ENCODE data around the gene CLEC18A. TPM values are rescaled to one million over a fixed set of nuclear protein-coding genes. Genes with fewer than 3 reads are reported as not detected.
A peak's percentile ranks its signal among the peaks of the same experiment; 100 is the strongest.
"Not testable (repeated sequence)": the region's sequence is repeated elsewhere in the genome, so short reads cannot be mapped to it uniquely, and the experiment has no call there.

Gene CLEC18A
- total RNA-seq, 1 experiment from 2014 or later: 0.29 TPM

GRCh38 chr16:69930117-69930776 lies 20.9 kb upstream of the CLEC18A start:
- DNase-seq (ENCODE audit: low spot score): peak; percentile 63

GRCh38 chr16:69931631-69932030 lies 19.5 kb upstream of the CLEC18A start:
- no peak for DNase-seq (ENCODE audit: low spot score)

- DNase-seq (ENCODE audit: low spot score): no peak
Measured at GRCh38 chr16:69932228-69932627, 18.9 kb upstream of the CLEC18A start.

- DNase-seq (ENCODE audit: low spot score): no peak
Measured at GRCh38 chr16:69932691-69933392, 18.3 kb upstream of the CLEC18A start.

- no peak for DNase-seq (ENCODE audit: low spot score)
Measured at GRCh38 chr16:69934044-69934443, 17.1 kb upstream of the CLEC18A start.

- no peak for DNase-seq (ENCODE audit: low spot score)
Measured at GRCh38 chr16:69934751-69935150, 16.4 kb upstream of the CLEC18A start.

- DNase-seq (ENCODE audit: low spot score): peak; percentile 72
Measured at GRCh38 chr16:69935278-69935711, 15.8 kb upstream of the CLEC18A start.

GRCh38 chr16:69935740-69936139 lies 15.4 kb upstream of the CLEC18A start:
- no peak for DNase-seq (ENCODE audit: low spot score)

- no peak for DNase-seq (ENCODE audit: low spot score)
Measured at GRCh38 chr16:69936252-69936651, 14.9 kb upstream of the CLEC18A start.

- DNase-seq (ENCODE audit: low spot score): no peak
Measured at GRCh38 chr16:69936751-69937211, 14.4 kb upstream of the CLEC18A start.

GRCh38 chr16:69937465-69937951 lies 13.6 kb upstream of the CLEC18A start:
- no peak for DNase-seq (ENCODE audit: low spot score)

- no peak for DNase-seq (ENCODE audit: low spot score)
Measured at GRCh38 chr16:69938981-69939820, 11.9 kb upstream of the CLEC18A start.

- no peak for DNase-seq (ENCODE audit: low spot score)
Measured at GRCh38 chr16:69939821-69940585, 11.1 kb upstream of the CLEC18A start.

GRCh38 chr16:69940676-69941075 lies 10.5 kb upstream of the CLEC18A start:
- DNase-seq (ENCODE audit: low spot score): no peak

- no peak for DNase-seq (ENCODE audit: low spot score)
Measured at GRCh38 chr16:69941251-69942098, 9.7 kb upstream of the CLEC18A start.

GRCh38 chr16:69942099-69942491 lies 9.0 kb upstream of the CLEC18A start:
- no peak for DNase-seq (ENCODE audit: low spot score)

- no peak for DNase-seq (ENCODE audit: low spot score)
Measured at GRCh38 chr16:69942627-69943170, 8.4 kb upstream of the CLEC18A start.

GRCh38 chr16:69943241-69944036 lies 7.7 kb upstream of the CLEC18A start:
- DNase-seq (ENCODE audit: low spot score): not testable (repeated sequence)

- DNase-seq (ENCODE audit: low spot score): not testable (repeated sequence)
Measured at GRCh38 chr16:69950411-69950810, 723 bp upstream of the CLEC18A start.
